ENCODE measurements around the gene MAP7.

The MAP7 gene

GRCh38 chr6:136303516-136303915 is 246.7 kb downstream of the MAP7 start:
- H3K27ac ChIP-seq = no peak overlapping the region
- ChIA-PET CTCF (no interaction called here), POLR2A (ENCODE audit: low non-redundant PET) (no interaction called here)
- TF ChIP-seq CTCF (conservative IDR thresholded peaks at IDR 0.05; ENCODE audit: low read depth) = no peak
- no peak for DNase-seq (ENCODE audit: low spot score)

- ChIA-PET POLR2A (ENCODE audit: low non-redundant PET) (no interaction called here), CTCF (no interaction called here)
- no peak for DNase-seq (ENCODE audit: low spot score)
- H3K27ac ChIP-seq = no peak overlapping the region
- no peak for TF ChIP-seq CTCF (conservative IDR thresholded peaks at IDR 0.05; ENCODE audit: low read depth)
Measured at GRCh38 chr6:136294621-136295020, 255.6 kb downstream of the MAP7 start.

All from RWPE1 (cell line).